Measurements from ENCODE around the gene CISTR. TPM values are rescaled to one million over a fixed set of nuclear protein-coding genes. Genes with fewer than 3 reads are reported as not detected.

The CISTR gene
- total and polyA plus RNA-seq, 2 experiments from 2014 or later = not detected

GRCh38 chr12:53717319-53717718, 34.5 kb downstream of the CISTR start:
- H3K27me3 Mint-ChIP-seq (ENCODE audit: insufficient read depth, low read depth, poor library complexity) = peaks cover 5% of the 10 kb centered on the region
- H3K79me2 ChIP-seq (replicated peaks; ENCODE audit: insufficient read depth) = no peaks in the 10 kb centered on the region
- ATAC-seq = no peak
- H4K20me1 ChIP-seq (replicated peaks; ENCODE audit: insufficient read depth) = no peaks in the 10 kb centered on the region
- H3K4me3 ChIP-seq = no peak overlapping the region
- TF ChIP-seq NANOG (IDR thresholded peaks at IDR 0.05; ENCODE audit: borderline replicate concordance) (no peak), ZNF331 (CRISPR knock-in tag; IDR thresholded peaks at IDR 0.05; ENCODE audit: low read depth) (no peak), POLR2AphosphoS5 (IDR thresholded peaks at IDR 0.05; ENCODE audit: low read depth) (no peak), EZH2 (IDR thresholded peaks at IDR 0.05; ENCODE audit: low read depth, unreplicated experiment) (no peak), STAT1 (IDR thresholded peaks at IDR 0.05; ENCODE audit: unreplicated experiment) (no peak), ZNF114 (CRISPR knock-in tag; IDR thresholded peaks at IDR 0.05) (no peak), EZH2phosphoT487 (IDR thresholded peaks at IDR 0.05; ENCODE audit: unreplicated experiment) (no peak), ETS1 (IDR thresholded peaks at IDR 0.05) (no peak), REST (IDR thresholded peaks at IDR 0.05; ENCODE audit: unreplicated experiment) (no peak), CREB1 (CRISPR knock-in tag; IDR thresholded peaks at IDR 0.05; ENCODE audit: low read depth) (no peak), CTCF (conservative IDR thresholded peaks at IDR 0.05; ENCODE audit: low read depth in 2 of 2) (no peak), JUNB (IDR thresholded peaks at IDR 0.05; ENCODE audit: unreplicated experiment) (no peak), ZNF462 (CRISPR knock-in tag; IDR thresholded peaks at IDR 0.05) (no peak)
- no peak overlapping the region for H3K27ac Mint-ChIP-seq
- no peak for DNase-seq (ENCODE audit: low spot score)
- no peaks in the 10 kb centered on the region for H3K36me3 Mint-ChIP-seq (ENCODE audit: low read depth)
- H3K36me3 ChIP-seq (ENCODE audit: insufficient read depth) = no peaks in the 10 kb centered on the region
- no peaks in the 10 kb centered on the region for H3K4me1 ChIP-seq (ENCODE audit: insufficient read depth)
- no peak overlapping the region for H3K27ac ChIP-seq (ENCODE audit: low read depth)
- no peaks in the 10 kb centered on the region for H3F3A ChIP-seq (replicated peaks; ENCODE audit: low read depth)
- no peak overlapping the region for H2AFZ ChIP-seq
- no peaks in the 10 kb centered on the region for H3K27me3 ChIP-seq (ENCODE audit: insufficient read depth)
- no peaks in the 10 kb centered on the region for H3K9me2 ChIP-seq (ENCODE audit: insufficient read depth)
- H3K4me3 Mint-ChIP-seq = no peak overlapping the region
- no peaks in the 10 kb centered on the region for H3K9me3 Mint-ChIP-seq
- H3K4me1 Mint-ChIP-seq = peaks cover 7% of the 10 kb centered on the region; the same call in 2 of the 3 replicates
- no peak overlapping the region for H3K4me2 ChIP-seq

All from GM23338 (cell line).